A549 treated with Mapracorat at 1 μM for 4 hours (cell line): ENCODE measurements around the gene GDPD2. TPM values are rescaled to one million over a fixed set of nuclear protein-coding genes. Genes with fewer than 3 reads are reported as not detected.

Experiments used
- total RNA-seq: library from RNA; stranded (reverse); fragments of 200-300 nt; extraction: Qiagen RNA extraction; gene quantifications from 5 replicates; pipeline ENCODE4 v1.2.3, GENCODE V29; 2022

The GDPD2 gene
- total RNA-seq = 0.07 to 0.14 TPM in 2 of 5 replicates, not detected in the others

GRCh38 chrX:70422851-70423341 is at the start of gene GDPD2:
TSS of gene GDPD2 (plus strand) at chrX:70423314. CDS start at chrX:70424985, 1,671 bp downstream.

GRCh38 chrX:70444326-70444945 is 21.3 kb downstream of the GDPD2 start, which contains the start of gene DLG3:
TSS of gene DLG3 (plus strand) at chrX:70444835. CDS start at chrX:70445202, 367 bp downstream.

Other genes starting within 250 kb of the GDPD2 start
- not detected in 5 replicates for gene DGAT2L6, start 245.8 kb upstream of the GDPD2 start, total RNA-seq
- gene AWAT1, start 188.7 kb upstream of the GDPD2 start, total RNA-seq = not detected in 5 replicates
- gene P2RY4, start 163.1 kb upstream of the GDPD2 start, total RNA-seq = not detected in 5 replicates
- gene ARR3, start 155.0 kb upstream of the GDPD2 start, total RNA-seq = not detected in 5 replicates
- not detected in 5 replicates for gene RAB41, start 141.1 kb upstream of the GDPD2 start, total RNA-seq
- gene PDZD11, start 133.4 kb upstream of the GDPD2 start, total RNA-seq = 85.5 to 110 TPM (median 91.6 TPM) in 5 replicates
- 25.0 to 29.1 TPM (median 26.5 TPM) in 5 replicates for gene KIF4A, start 133.2 kb upstream of the GDPD2 start, total RNA-seq
- gene DLG3, start 21.5 kb downstream of the GDPD2 start, total RNA-seq = 4.2 to 5.6 TPM (median 4.9 TPM) in 5 replicates